Right lobe of liver (tissue), 4 donors: ENCODE measurements around the gene TANC2.

Experiments
- POLR2A ChIP-seq: fragments of 450-650 bp; IDR thresholded peaks from one replicate; pipeline ENCODE4 v1.6.1; 2017; ENCODE audit warnings: antibody characterized with exemption, mild to moderate bottlenecking
- TF ChIP-seq, protein P1 (sequence below), 4 donors: fragments of 200-600 bp in 3 of 4; fragments of 450-650 bp in 1 of 4; IDR thresholded peaks; one replicate each; pipeline versions ENCODE4 v1.5.1 to v1.8.0; 2016 to 2022; ENCODE audit warnings: antibody characterized with exemption in 4 of 4, mild to moderate bottlenecking in 2 of 4
- donor health status: DM: no; HTN: no; CAD: no.
- donor health status: DM: no; HTN: no; CAD: no.
- donor health status: DM: no; HTN: yes; CAD: no.

DNA sequence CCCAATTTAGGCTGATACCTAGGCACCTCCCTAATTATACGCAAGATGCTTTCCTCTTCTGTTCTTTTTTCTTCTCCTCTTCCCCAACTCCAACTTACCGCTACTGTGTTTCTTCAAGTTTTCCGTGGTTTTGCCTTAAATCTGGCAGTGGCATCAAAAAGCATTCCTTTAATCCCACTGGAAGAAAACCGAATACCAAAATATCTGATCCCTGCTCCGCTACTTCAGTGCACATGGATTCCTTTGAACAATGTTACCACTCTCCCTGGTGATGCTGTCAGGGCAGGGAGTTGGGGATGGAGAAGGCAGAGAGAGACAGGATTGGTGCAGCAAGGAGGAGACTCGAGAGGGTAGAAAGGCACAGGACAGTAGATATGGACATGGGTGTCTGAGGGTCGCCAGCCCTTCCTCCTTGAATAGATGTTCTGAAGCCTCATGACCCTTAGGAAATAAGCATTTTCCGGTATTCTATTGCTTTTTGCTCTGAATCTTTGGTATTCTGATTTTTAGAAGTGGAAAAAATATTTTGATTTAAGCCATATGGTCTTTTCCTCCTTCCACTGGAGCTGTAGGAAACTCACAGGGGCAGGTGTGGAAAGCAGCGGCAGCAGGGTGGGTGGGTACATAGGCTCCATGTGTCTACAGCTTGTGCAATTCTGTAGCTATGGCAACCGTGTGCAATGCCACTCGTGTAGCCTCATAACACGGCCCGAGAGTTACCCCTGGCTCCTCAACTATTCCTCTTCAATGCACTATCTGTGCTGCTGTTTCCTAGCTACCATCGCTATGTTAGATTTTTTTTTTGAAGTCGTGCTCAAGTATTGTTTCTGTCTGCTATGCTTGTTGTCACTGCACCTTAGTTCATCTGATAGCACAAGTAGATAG is 32.3 kb upstream of the TANC2 start:
- TF ChIP-seq POLR2A = no peak
- TF ChIP-seq, protein P1, sequence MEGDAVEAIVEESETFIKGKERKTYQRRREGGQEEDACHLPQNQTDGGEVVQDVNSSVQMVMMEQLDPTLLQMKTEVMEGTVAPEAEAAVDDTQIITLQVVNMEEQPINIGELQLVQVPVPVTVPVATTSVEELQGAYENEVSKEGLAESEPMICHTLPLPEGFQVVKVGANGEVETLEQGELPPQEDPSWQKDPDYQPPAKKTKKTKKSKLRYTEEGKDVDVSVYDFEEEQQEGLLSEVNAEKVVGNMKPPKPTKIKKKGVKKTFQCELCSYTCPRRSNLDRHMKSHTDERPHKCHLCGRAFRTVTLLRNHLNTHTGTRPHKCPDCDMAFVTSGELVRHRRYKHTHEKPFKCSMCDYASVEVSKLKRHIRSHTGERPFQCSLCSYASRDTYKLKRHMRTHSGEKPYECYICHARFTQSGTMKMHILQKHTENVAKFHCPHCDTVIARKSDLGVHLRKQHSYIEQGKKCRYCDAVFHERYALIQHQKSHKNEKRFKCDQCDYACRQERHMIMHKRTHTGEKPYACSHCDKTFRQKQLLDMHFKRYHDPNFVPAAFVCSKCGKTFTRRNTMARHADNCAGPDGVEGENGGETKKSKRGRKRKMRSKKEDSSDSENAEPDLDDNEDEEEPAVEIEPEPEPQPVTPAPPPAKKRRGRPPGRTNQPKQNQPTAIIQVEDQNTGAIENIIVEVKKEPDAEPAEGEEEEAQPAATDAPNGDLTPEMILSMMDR (IDR thresholded peaks at IDR 0.05) = no peak
